Lower lobe of right lung (tissue), 2 donors: ENCODE data around the gene TMEM44. TPM values are rescaled to one million over a fixed set of nuclear protein-coding genes. Genes with fewer than 3 reads are reported as not detected.

Experiments
- ATAC-seq, 2 donors: fragments of 200-7000 bp; cut with Tn5 transposase; one replicate each; pipeline ENCODE4 v1.9.1; 2020 to 2022; ENCODE audit warnings: mild to moderate bottlenecking in 2 of 2, moderate library complexity in 2 of 2
- DNase-seq: peaks from one replicate; pipeline ENCODE4 v3.0.0-alpha.2; 2020
- H3K27ac ChIP-seq: fragments of 200-600 bp; one replicate; pipeline ENCODE4 v1.8.0; 2022
- H3K27me3 ChIP-seq: fragments of 200-600 bp; one replicate; pipeline ENCODE4 v1.8.0; 2022; ENCODE audit warnings: low read depth
- H3K36me3 ChIP-seq: fragments of 200-600 bp; one replicate; pipeline ENCODE4 v1.8.0; 2022; ENCODE audit warnings: mild to moderate bottlenecking
- H3K4me1 ChIP-seq: fragments of 200-600 bp; one replicate; pipeline ENCODE4 v1.8.0; 2022
- H3K4me3 ChIP-seq: fragments of 200-600 bp; one replicate; pipeline ENCODE4 v1.8.0; 2022; ENCODE audit warnings: mild to moderate bottlenecking
- H3K9me3 ChIP-seq: fragments of 200-600 bp; one replicate; pipeline ENCODE4 v1.8.0; 2022
- intact Hi-C: fragments of 100-400 bp; cut with DNase I; formaldehyde crosslinking; loops from one replicate; pipeline ENCODE4 v1.11.0; 2022
- total RNA-seq: library from RNA; stranded (reverse); fragmentation: NEBNext Ultra II Directional; extraction: Animal tissue kit (Norgen Biotek cat#: 25700); gene quantifications from one replicate; pipeline ENCODE4 v1.2.1, GENCODE V29; 2021
- TF ChIP-seq, protein P1 (sequence below): fragments of 200-600 bp; IDR thresholded peaks from one replicate; pipeline ENCODE4 v1.8.0; 2022; ENCODE audit warnings: antibody characterized with exemption, mild to moderate bottlenecking
- donor health status: DM: no; HTN: yes; CAD: no; lungs with severe emphysema.

TMEM44 gene
- total RNA-seq, 1 donor from 2014 or later, result 22.7 TPM

DNA sequence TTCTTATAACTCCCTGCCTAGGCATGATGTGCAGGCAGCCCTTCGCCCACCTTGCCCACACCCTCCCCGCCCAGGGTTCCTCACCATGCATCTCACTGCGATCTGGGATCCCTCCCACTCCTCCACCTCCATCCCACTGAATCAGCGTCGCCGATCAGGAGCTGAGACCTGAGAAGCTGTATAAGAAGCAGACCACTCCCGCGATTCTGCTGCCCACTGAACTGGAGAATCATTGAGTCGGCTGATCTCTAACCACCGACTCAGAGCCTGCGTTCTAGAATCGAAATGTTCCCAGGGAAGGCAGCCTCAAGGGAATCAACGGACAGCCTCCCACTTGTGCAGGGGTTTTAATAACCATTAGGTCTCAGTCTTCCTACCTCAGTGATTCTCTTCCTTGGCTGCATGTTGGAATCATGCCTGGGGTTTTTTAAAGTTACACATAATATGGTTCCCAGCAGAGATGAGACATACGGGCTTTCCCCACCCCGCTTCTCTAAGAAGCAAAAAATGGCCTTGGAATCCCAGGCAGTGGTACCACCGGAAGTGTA lies 60.2 kb downstream of the TMEM44 start:
- H3K27ac ChIP-seq, result no peak overlapping the region
- TF ChIP-seq, protein P1, sequence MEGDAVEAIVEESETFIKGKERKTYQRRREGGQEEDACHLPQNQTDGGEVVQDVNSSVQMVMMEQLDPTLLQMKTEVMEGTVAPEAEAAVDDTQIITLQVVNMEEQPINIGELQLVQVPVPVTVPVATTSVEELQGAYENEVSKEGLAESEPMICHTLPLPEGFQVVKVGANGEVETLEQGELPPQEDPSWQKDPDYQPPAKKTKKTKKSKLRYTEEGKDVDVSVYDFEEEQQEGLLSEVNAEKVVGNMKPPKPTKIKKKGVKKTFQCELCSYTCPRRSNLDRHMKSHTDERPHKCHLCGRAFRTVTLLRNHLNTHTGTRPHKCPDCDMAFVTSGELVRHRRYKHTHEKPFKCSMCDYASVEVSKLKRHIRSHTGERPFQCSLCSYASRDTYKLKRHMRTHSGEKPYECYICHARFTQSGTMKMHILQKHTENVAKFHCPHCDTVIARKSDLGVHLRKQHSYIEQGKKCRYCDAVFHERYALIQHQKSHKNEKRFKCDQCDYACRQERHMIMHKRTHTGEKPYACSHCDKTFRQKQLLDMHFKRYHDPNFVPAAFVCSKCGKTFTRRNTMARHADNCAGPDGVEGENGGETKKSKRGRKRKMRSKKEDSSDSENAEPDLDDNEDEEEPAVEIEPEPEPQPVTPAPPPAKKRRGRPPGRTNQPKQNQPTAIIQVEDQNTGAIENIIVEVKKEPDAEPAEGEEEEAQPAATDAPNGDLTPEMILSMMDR, result no peak
- no peak for ATAC-seq

DNA sequence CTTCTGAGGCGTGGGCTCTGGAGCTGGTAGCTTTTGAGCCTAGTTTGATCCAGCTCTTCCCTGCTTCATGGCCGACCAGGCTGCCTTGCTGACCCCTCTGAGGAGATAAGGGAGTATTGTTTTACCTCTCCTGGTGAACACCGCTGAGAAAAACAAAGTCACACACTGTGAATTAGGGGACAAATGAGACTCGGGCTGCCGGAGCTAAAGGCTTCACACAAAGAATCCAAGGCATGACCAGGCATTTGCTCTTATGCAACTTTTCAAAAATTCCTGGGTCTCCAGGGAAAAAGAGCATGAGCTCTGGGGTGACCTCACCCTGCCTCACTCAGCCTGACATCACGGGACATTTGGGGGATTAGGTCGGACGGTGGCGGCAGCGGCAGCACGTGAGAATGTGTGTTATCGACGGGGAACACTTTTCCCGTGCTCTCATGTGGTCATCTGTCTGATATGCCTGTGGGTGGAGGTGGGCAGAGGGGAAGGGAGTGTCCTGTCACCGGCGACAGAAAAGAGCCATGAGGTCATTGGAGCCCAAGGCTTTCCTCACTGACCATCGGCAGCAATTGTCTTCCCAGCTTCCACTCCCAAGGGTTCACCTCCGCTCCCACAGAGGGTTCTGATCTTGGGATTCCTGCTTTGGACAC lies 61.0 kb downstream of the TMEM44 start:
- H3K27ac ChIP-seq, result no peak overlapping the region
- H3K27me3 ChIP-seq, result no peaks in the 10 kb centered on the region
- no peak overlapping the region for H3K4me3 ChIP-seq
- TF ChIP-seq, protein P1, result no peak
- H3K4me1 ChIP-seq, result peaks cover 30% of the 10 kb centered on the region
- intact Hi-C loops, result no loop called here
- peak; percentile 34 to 65 for ATAC-seq
- H3K36me3 ChIP-seq, result no peaks in the 10 kb centered on the region
- no peaks in the 10 kb centered on the region for H3K9me3 ChIP-seq
- DNase-seq, result no peak

More for the DNA sequence above, 60.2 kb downstream of the TMEM44 start:
- intact Hi-C loops, result no loop called here
- Histone ChIP-seq H3K4me3 (no peak overlapping the region), H3K27me3 (no peaks in the 10 kb centered on the region), H3K36me3 (no peaks in the 10 kb centered on the region), H3K9me3 (no peaks in the 10 kb centered on the region), H3K4me1 (peaks cover 30% of the 10 kb centered on the region)
- DNase-seq, result no peak

DNA sequence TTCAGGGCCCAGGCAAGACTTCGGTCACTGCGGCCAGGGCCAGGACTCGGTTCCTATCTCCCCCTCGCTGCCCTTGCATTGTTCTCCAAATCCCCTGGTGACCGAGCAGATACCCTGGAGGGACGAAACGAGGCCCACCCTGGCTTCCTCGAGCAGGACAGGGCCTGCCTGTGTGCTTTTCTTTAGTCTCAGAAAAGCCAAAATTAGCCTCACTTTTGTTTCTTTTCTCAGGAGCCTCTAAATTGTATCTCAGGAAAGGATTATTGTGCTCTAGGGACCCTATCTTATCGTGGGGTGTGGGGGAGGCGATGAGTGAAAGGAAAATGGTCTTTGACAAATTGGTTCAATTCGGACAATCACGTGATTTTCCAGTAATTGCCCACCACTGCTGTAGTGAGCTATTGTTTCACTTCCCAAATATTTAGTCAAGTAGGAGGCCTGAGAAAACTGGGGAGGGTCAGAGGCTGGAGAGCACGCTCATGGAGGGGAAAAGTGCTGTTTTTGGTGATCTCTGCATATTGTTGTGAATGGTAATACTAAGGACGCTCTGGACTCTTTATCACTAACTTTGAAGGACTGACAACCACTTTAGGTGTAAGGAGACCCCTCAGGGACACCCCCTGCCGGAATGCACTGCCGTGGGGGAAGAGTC lies 61.6 kb downstream of the TMEM44 start:
- H3K27me3 ChIP-seq, result no peaks in the 10 kb centered on the region
- H3K9me3 ChIP-seq, result no peaks in the 10 kb centered on the region
- ATAC-seq, result peak; percentile 11
- TF ChIP-seq, protein P1, result no peak
- no peak overlapping the region for H3K27ac ChIP-seq
- no peak for DNase-seq
- no peaks in the 10 kb centered on the region for H3K36me3 ChIP-seq
- H3K4me1 ChIP-seq, result peaks cover 30% of the 10 kb centered on the region
- no peak overlapping the region for H3K4me3 ChIP-seq
- intact Hi-C loops, result no loop called here

DNA sequence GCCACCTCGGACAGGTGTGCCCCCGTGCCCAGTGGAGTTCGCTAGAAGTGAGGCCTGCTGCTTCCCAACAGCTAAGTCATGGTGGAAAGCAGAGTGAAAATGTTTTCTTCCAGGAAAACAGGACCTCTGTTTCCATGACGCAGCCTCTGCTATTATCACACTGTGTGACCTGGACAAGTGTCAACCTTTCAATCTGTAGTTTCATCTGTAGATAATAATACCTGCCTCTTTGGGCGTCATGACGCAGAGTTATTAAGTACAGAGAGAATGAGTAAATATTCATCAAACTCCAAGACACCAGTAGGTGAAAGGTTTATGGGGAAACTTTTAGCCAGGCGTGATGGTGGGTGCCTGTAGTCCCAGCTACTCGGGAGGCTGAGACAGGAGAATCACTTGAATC lies 62.3 kb downstream of the TMEM44 start:
- no peaks in the 10 kb centered on the region for H3K27me3 ChIP-seq
- ATAC-seq, result no peak
- TF ChIP-seq, protein P1, result no peak
- intact Hi-C loops, result no loop called here
- no peaks in the 10 kb centered on the region for H3K9me3 ChIP-seq
- no peaks in the 10 kb centered on the region for H3K36me3 ChIP-seq
- no peak for DNase-seq
- no peak overlapping the region for H3K4me3 ChIP-seq
- H3K4me1 ChIP-seq, result peaks cover 28% of the 10 kb centered on the region
- H3K27ac ChIP-seq, result no peak overlapping the region

DNA sequence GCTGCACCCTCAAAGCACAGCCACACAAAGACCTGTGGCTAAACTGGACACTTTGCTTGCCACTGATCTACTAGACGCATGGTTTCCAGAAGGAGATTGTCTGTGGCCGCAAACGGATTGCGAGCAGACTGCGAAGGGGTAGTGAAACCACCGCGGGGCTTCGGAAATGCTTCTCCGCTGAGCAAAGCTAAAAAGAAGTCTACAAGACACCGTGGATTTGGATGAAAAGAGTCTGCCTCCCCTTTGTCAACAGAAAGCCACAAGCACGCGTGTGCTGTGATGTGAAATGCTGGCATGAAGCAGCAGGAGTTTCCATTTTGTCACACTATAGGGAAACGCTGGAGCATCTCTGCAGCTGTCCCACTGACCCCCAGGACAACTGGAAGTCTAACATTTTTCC lies 63.0 kb downstream of the TMEM44 start:
- TF ChIP-seq, protein P1, result no peak
- no peak for DNase-seq
- intact Hi-C loops, result no loop called here
- no peaks in the 10 kb centered on the region for H3K9me3 ChIP-seq
- no peak for ATAC-seq
- H3K27ac ChIP-seq, result no peak overlapping the region
- peaks cover 21% of the 10 kb centered on the region for H3K4me1 ChIP-seq
- H3K27me3 ChIP-seq, result no peaks in the 10 kb centered on the region
- no peak overlapping the region for H3K4me3 ChIP-seq
- H3K36me3 ChIP-seq, result no peaks in the 10 kb centered on the region
